SK-N-SH treated with all-trans-retinoic acid at 6 μM for 48 hours (cell line): Measurements from ENCODE around the gene ADPRM.

ENCODE experiments used
- ATAC-seq: fragments of 200-7000 bp; cut with Tn5 transposase; 3 replicates; pipeline ENCODE4 v1.9.1; 2020; ENCODE audit warnings: mild to moderate bottlenecking, moderate library complexity
- ARNTL ChIP-seq: fragments of 450-650 bp; formaldehyde crosslinking; IDR thresholded peaks from 2 replicates; pipeline ENCODE4 v1.5.0; 2020; ENCODE audit warnings: low read depth, mild to moderate bottlenecking, moderate library complexity, borderline replicate concordance
- BACH2 ChIP-seq: fragments of 250-450 bp; sonication (Bioruptor Pico); IDR thresholded peaks from 2 replicates; pipeline ENCODE4 v1.9.0; 2021; ENCODE audit warnings: mild to moderate bottlenecking, borderline replicate concordance
- CSDC2 ChIP-seq: fragments of 250-450 bp; sonication (Bioruptor Pico); IDR thresholded peaks from 2 replicates; pipeline ENCODE4 v1.5.0; 2020; ENCODE audit warnings: mild to moderate bottlenecking, moderate library complexity
- CSRNP3 ChIP-seq: fragments of 250-450 bp; sonication (Bioruptor Pico); IDR thresholded peaks from 2 replicates; pipeline ENCODE4 v1.5.1; 2021; ENCODE audit warnings: mild to moderate bottlenecking, moderate library complexity
- ESRRG ChIP-seq: fragments of 250-450 bp; sonication (Bioruptor Pico); IDR thresholded peaks from 2 replicates; pipeline ENCODE4 v1.6.1; 2021; ENCODE audit warnings: mild to moderate bottlenecking
- GLIS3 ChIP-seq: fragments of 250-450 bp; sonication (Bioruptor Pico); IDR thresholded peaks from 2 replicates; pipeline ENCODE4 v1.5.0; 2020; ENCODE audit warnings: mild to moderate bottlenecking, moderate library complexity
- ISL1 ChIP-seq: fragments of 250-450 bp; sonication (Bioruptor Pico); IDR thresholded peaks from 2 replicates; pipeline ENCODE4 v2.1.2; 2022; ENCODE audit warnings: mild to moderate bottlenecking, moderate library complexity
- OSR1 ChIP-seq: fragments of 250-450 bp; sonication (Bioruptor Pico); IDR thresholded peaks from 2 replicates; pipeline ENCODE4 v1.8.0; 2022; ENCODE audit warnings: moderate library complexity, mild to moderate bottlenecking, inconsistent platforms
- PATZ1 ChIP-seq: fragments of 250-450 bp; sonication (Bioruptor Pico); IDR thresholded peaks from 2 replicates; pipeline ENCODE4 v1.8.0; 2020; ENCODE audit warnings: mild to moderate bottlenecking, moderate library complexity, borderline replicate concordance
- POU6F1 ChIP-seq: fragments of 250-450 bp; sonication (Bioruptor Pico); IDR thresholded peaks from 2 replicates; pipeline ENCODE4 v1.8.0; 2021; ENCODE audit warnings: low read depth, mild to moderate bottlenecking, moderate library complexity, borderline replicate concordance
- PPARA ChIP-seq: fragments of 250-450 bp; sonication (Bioruptor Pico); IDR thresholded peaks from 2 replicates; pipeline ENCODE4 v1.5.0; 2020; ENCODE audit warnings: mild to moderate bottlenecking, borderline replicate concordance
- RARB ChIP-seq: fragments of 250-450 bp; sonication (Bioruptor Pico); IDR thresholded peaks from 2 replicates; pipeline ENCODE4 v1.8.0; 2021; ENCODE audit warnings: mild to moderate bottlenecking, moderate library complexity
- SNAI2 ChIP-seq: fragments of 250-450 bp; sonication (Bioruptor Pico); IDR thresholded peaks from 2 replicates; pipeline ENCODE4 v1.5.0; 2020; ENCODE audit warnings: mild to moderate bottlenecking, moderate library complexity
- TCF4 ChIP-seq: fragments of 250-450 bp; sonication (Bioruptor Pico); IDR thresholded peaks from 2 replicates; pipeline ENCODE4 v1.8.0; 2021; ENCODE audit warnings: mild to moderate bottlenecking, moderate library complexity, borderline replicate concordance
- TOX ChIP-seq: fragments of 250-450 bp; sonication (Bioruptor Pico); IDR thresholded peaks from 2 replicates; pipeline ENCODE4 v1.8.0; 2021; ENCODE audit warnings: mild to moderate bottlenecking, moderate library complexity, borderline replicate concordance
- TSHZ2 ChIP-seq: fragments of 250-450 bp; sonication (Bioruptor Pico); IDR thresholded peaks from 2 replicates; pipeline ENCODE4 v1.5.0; 2020; ENCODE audit warnings: mild to moderate bottlenecking, moderate library complexity
- ZC3H10 ChIP-seq: fragments of 250-450 bp; sonication (Bioruptor Pico); IDR thresholded peaks from 2 replicates; pipeline ENCODE4 v1.5.1; 2021; ENCODE audit warnings: mild to moderate bottlenecking, moderate library complexity
- ZFP3 ChIP-seq: fragments of 250-450 bp; sonication (Bioruptor Pico); IDR thresholded peaks from 2 replicates; pipeline ENCODE4 v1.5.0; 2020; ENCODE audit warnings: mild to moderate bottlenecking, moderate library complexity
- ZFP30 ChIP-seq: fragments of 450-650 bp; formaldehyde crosslinking; IDR thresholded peaks from 2 replicates; pipeline ENCODE4 v1.5.0; 2022; ENCODE audit warnings: mild to moderate bottlenecking, moderate library complexity
- ZNF565 ChIP-seq: fragments of 450-650 bp; formaldehyde crosslinking; conservative IDR thresholded peaks from 2 replicates; pipeline ENCODE4 v1.5.0; 2020; ENCODE audit warnings: low read depth, mild to moderate bottlenecking, moderate library complexity
- ZNF70 ChIP-seq: fragments of 450-650 bp; formaldehyde crosslinking; IDR thresholded peaks from 2 replicates; pipeline ENCODE4 v1.5.0; 2020; ENCODE audit warnings: mild to moderate bottlenecking, moderate library complexity
- ZNF8 ChIP-seq: fragments of 450-650 bp; formaldehyde crosslinking; IDR thresholded peaks from 2 replicates; pipeline ENCODE4 v1.5.0; 2020; ENCODE audit warnings: mild to moderate bottlenecking, moderate library complexity
- TF ChIP-seq, protein P1 (sequence below): fragments of 250-450 bp; sonication (Bioruptor Pico); IDR thresholded peaks from 2 replicates; pipeline ENCODE4 v1.5.1; 2020; ENCODE audit warnings: low read depth, mild to moderate bottlenecking, moderate library complexity

ADPRM gene

GRCh38 chr17:10754861-10755591 is 57.6 kb downstream of the ADPRM start:
- TF ChIP-seq GLIS3 (CRISPR knock-in tag) (no peak), OSR1 (CRISPR knock-in tag) (no peak), SNAI2 (CRISPR knock-in tag) (no peak), ZNF8 (CRISPR knock-in tag) (no peak), ZNF565 (CRISPR knock-in tag) (no peak), ZFP30 (CRISPR knock-in tag) (no peak), ARNTL (CRISPR knock-in tag) (no peak), RARB (CRISPR knock-in tag) (no peak), ESRRG (CRISPR knock-in tag) (no peak), ZNF70 (CRISPR knock-in tag) (no peak), ZFP3 (CRISPR knock-in tag) (no peak), TOX (CRISPR knock-in tag) (no peak), TCF4 (CRISPR knock-in tag) (no peak), BACH2 (CRISPR knock-in tag) (no peak), CSRNP3 (CRISPR knock-in tag) (no peak), PATZ1 (CRISPR knock-in tag) (no peak), ZC3H10 (no peak), PPARA (CRISPR knock-in tag) (no peak)
- TF ChIP-seq, protein P1, sequence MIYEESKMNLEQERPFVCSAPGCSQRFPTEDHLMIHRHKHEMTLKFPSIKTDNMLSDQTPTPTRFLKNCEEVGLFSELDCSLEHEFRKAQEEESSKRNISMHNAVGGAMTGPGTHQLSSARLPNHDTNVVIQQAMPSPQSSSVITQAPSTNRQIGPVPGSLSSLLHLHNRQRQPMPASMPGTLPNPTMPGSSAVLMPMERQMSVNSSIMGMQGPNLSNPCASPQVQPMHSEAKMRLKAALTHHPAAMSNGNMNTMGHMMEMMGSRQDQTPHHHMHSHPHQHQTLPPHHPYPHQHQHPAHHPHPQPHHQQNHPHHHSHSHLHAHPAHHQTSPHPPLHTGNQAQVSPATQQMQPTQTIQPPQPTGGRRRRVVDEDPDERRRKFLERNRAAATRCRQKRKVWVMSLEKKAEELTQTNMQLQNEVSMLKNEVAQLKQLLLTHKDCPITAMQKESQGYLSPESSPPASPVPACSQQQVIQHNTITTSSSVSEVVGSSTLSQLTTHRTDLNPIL (CRISPR knock-in tag) = no peak
- ATAC-seq = no peak

GRCh38 chr17:10755592-10756127 is 58.3 kb downstream of the ADPRM start:
- TF ChIP-seq PPARA (CRISPR knock-in tag) = no peak
- TF ChIP-seq ESRRG (CRISPR knock-in tag) = no peak
- no peak for TF ChIP-seq TSHZ2
- TF ChIP-seq OSR1 (CRISPR knock-in tag) = no peak
- TF ChIP-seq ZFP30 (CRISPR knock-in tag) = no peak
- TF ChIP-seq ARNTL (CRISPR knock-in tag) = no peak
- TF ChIP-seq TCF4 (CRISPR knock-in tag) = no peak
- no peak for TF ChIP-seq GLIS3 (CRISPR knock-in tag)
- no peak for TF ChIP-seq PATZ1 (CRISPR knock-in tag)
- TF ChIP-seq ISL1 (CRISPR knock-in tag) = no peak
- no peak for TF ChIP-seq SNAI2 (CRISPR knock-in tag)
- no peak for TF ChIP-seq RARB (CRISPR knock-in tag)
- no peak for TF ChIP-seq POU6F1
- no peak for TF ChIP-seq CSDC2 (CRISPR knock-in tag)
- no peak for TF ChIP-seq ZC3H10
- no peak for TF ChIP-seq TOX (CRISPR knock-in tag)
- TF ChIP-seq ZNF565 (CRISPR knock-in tag) = no peak
- no peak for TF ChIP-seq ZNF70 (CRISPR knock-in tag)
- TF ChIP-seq, all 23 proteins: peak for 0
- no peak for ATAC-seq
